ENCODE results near the gene MRGPRF. TPM values are rescaled to one million over a fixed set of nuclear protein-coding genes. Genes with fewer than 3 reads are reported as not detected.

MRGPRF gene
- total RNA-seq, 2 donors from 2014 or later, result 20.0 to 53.3 TPM

- no peak overlapping the region for H3K4me3 ChIP-seq
- intact Hi-C loops (cut with DNase I), result loop anchor here (5.0 kb wide), 1 partner anchor 34 kb away; no protein-coding TSS in a partner anchor
- H3K27ac ChIP-seq, result peak overlapping the region; percentile 37 to 54
- H3K4me1 ChIP-seq (replicated peaks), result peaks cover 16% of the 10 kb centered on the region
- DNase-seq (ENCODE audit: low spot score), result no peak
- no peak for TF ChIP-seq POLR2AphosphoS5 (IDR thresholded peaks at IDR 0.05)
- TF ChIP-seq, protein P1, sequence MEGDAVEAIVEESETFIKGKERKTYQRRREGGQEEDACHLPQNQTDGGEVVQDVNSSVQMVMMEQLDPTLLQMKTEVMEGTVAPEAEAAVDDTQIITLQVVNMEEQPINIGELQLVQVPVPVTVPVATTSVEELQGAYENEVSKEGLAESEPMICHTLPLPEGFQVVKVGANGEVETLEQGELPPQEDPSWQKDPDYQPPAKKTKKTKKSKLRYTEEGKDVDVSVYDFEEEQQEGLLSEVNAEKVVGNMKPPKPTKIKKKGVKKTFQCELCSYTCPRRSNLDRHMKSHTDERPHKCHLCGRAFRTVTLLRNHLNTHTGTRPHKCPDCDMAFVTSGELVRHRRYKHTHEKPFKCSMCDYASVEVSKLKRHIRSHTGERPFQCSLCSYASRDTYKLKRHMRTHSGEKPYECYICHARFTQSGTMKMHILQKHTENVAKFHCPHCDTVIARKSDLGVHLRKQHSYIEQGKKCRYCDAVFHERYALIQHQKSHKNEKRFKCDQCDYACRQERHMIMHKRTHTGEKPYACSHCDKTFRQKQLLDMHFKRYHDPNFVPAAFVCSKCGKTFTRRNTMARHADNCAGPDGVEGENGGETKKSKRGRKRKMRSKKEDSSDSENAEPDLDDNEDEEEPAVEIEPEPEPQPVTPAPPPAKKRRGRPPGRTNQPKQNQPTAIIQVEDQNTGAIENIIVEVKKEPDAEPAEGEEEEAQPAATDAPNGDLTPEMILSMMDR (IDR thresholded peaks at IDR 0.05), result no peak
- TF ChIP-seq POLR2A (IDR thresholded peaks at IDR 0.05), result no peak
- no peaks in the 10 kb centered on the region for H3K9me3 ChIP-seq
- no peaks in the 10 kb centered on the region for H3K36me3 ChIP-seq
- no peaks in the 10 kb centered on the region for H3K27me3 ChIP-seq (replicated peaks; ENCODE audit: insufficient read depth)
- 68% methylated on average over 9 of the region's 9 CpGs for WGBS
Observed at GRCh38 chr11:69053169-69053477, 40.1 kb upstream of the MRGPRF start.

DNA sequence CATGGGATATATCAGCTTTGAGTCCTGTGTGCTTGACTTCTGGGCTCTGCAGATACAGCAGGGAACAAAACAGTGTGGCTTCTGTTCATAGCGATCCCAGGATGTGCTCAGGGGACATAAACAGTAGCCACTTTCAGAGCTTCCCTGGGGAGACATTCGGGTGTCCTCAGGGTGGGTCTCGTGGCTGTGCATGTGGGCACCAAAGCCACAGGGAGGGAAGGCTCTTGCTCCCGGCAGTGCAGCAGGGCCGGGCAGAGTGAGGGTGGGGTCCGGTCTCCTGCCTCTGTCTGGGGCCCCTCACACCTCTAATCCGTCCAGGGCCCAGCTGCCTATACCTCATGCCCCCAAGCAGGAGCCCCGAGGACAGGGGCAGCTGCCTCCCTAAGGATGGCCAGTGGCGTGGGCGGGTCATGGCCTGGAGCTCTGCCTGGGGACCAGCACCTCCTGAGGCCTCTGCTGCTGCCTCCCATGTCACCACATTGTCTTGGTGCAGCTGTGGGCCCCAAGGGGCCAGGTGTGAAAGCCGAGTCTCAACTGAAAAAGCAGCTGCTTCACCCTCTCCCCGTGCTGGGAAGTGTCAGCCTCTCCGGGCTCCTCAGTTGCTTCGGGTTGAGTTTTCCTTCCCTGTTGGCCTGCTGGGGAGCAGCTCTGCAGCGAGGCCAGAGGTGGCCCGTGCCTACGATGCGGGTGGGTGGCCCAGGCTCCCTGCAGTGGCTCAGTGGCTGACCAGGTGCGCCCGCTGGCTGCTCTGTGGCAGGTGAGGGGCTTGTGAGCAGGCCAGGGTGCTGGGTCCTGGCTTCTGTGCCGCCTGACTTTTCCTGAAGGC lies 39.5 kb upstream of the MRGPRF start:
- intact Hi-C loops (cut with DNase I), result loop anchor here (5.0 kb wide), 1 partner anchor 35 kb away; no protein-coding TSS in a partner anchor
- Histone ChIP-seq H3K36me3 (no peaks in the 10 kb centered on the region), H3K9me3 (no peaks in the 10 kb centered on the region), H3K27ac (peak overlapping the region; percentile 54 to 87), H3K4me1 (replicated peaks) (peaks cover 16% of the 10 kb centered on the region), H3K27me3 (replicated peaks; ENCODE audit: insufficient read depth) (no peaks in the 10 kb centered on the region), H3K4me3 (no peak overlapping the region)
- 68% methylated on average over 21 of the region's 21 CpGs for WGBS
- TF ChIP-seq POLR2AphosphoS5 (IDR thresholded peaks at IDR 0.05) (no peak), POLR2A (IDR thresholded peaks at IDR 0.05) (no peak)
- TF ChIP-seq, protein P1 (IDR thresholded peaks at IDR 0.05), result no peak
- no peak for DNase-seq (ENCODE audit: low spot score)

GRCh38 chr11:69051381-69052342 lies 38.6 kb upstream of the MRGPRF start:
- intact Hi-C loops (cut with DNase I), result loop anchor here (5.0 kb wide), 1 partner anchor 36 kb away; no protein-coding TSS in a partner anchor
- H3K9me3 ChIP-seq, result no peaks in the 10 kb centered on the region
- H3K4me3 ChIP-seq, result no peak overlapping the region
- DNase-seq (ENCODE audit: low spot score), result no peak
- no peaks in the 10 kb centered on the region for H3K36me3 ChIP-seq
- WGBS, result 72% methylated on average over 20 of the region's 20 CpGs
- H3K4me1 ChIP-seq (replicated peaks), result peaks cover 16% of the 10 kb centered on the region
- H3K27me3 ChIP-seq (replicated peaks; ENCODE audit: insufficient read depth), result no peaks in the 10 kb centered on the region
- H3K27ac ChIP-seq, result peak overlapping the region; percentile 54 to 87
- TF ChIP-seq POLR2A (IDR thresholded peaks at IDR 0.05) (no peak), POLR2AphosphoS5 (IDR thresholded peaks at IDR 0.05) (no peak)
- TF ChIP-seq, protein P1 (IDR thresholded peaks at IDR 0.05), result no peak

DNA sequence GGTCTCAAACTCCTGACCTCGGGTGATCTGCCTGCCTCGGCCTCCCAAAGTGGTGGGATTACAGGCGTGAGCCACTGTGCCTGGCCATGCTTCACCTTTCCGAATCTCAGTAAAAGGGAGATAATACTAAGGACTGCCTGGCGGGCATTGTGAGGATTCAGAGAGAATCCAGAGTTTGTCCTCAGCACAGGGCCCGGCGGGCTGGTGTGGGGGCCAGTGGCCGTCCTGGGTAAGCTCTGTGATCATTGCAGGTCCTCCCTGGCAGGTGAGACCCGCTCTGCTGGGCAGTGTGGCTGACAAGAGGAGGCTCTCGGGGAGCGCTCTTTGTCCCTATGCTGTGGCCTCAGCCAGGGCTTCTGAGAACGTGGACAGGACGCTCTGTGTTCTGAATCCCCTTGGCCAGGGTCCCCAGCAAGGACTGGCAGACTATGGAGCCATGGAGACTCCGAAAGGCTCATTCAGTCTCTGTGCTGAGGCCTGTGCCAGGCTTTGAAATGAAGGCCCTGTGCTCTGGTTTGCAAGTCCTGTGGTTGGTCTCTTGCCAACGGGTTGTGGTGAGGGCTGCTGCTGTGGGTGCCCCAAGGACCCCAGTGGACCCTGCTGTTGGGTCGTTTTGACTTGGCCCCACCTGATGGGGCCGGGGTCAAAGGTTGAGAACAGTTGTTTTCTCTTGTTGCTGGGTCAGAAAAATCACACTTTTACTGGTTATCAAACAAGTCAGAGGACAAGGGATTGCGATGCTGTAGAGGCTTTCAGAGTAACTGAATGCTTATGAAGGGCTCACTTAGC lies 37.7 kb upstream of the MRGPRF start:
- peaks cover 16% of the 10 kb centered on the region for H3K4me1 ChIP-seq (replicated peaks)
- TF ChIP-seq, protein P1 (IDR thresholded peaks at IDR 0.05), result no peak
- intact Hi-C loops (cut with DNase I), result loop anchor here (5.0 kb wide), 1 partner anchor 37 kb away; no protein-coding TSS in a partner anchor

More for the DNA sequence above, 37.7 kb upstream of the MRGPRF start:
- H3K9me3 ChIP-seq, result no peaks in the 10 kb centered on the region
- peak overlapping the region; percentile 54 to 87 for H3K27ac ChIP-seq
- H3K4me3 ChIP-seq, result no peak overlapping the region
- DNase-seq (ENCODE audit: low spot score), result no peak
- H3K36me3 ChIP-seq, result no peaks in the 10 kb centered on the region
- H3K27me3 ChIP-seq (replicated peaks; ENCODE audit: insufficient read depth), result no peaks in the 10 kb centered on the region
- 67% methylated on average over 18 of the region's 18 CpGs for WGBS
